Hepatocyte (in vitro differentiated cells): ENCODE measurements around the gene GPR156. TPM values are rescaled to one million over a fixed set of nuclear protein-coding genes. Genes with fewer than 3 reads are reported as not detected.

Experiments used
- DNase-seq: peaks from one replicate; pipeline ENCODE4 v3.0.0-alpha.2; 2016; ENCODE audit warnings: low spot score
- H2AFZ ChIP-seq: fragments of 200-600 bp; sonication (generic); 2 replicates; pipeline ENCODE4 v1.6.0; 2016; ENCODE audit warnings: antibody characterized with exemption, mild to moderate bottlenecking
- H3K27ac ChIP-seq: fragments of 200-600 bp; sonication (generic); 2 replicates; pipeline ENCODE4 v1.5.1; 2016; ENCODE audit warnings: mild to moderate bottlenecking
- H3K27me3 ChIP-seq: fragments of 200-600 bp; sonication (generic); 2 replicates; pipeline ENCODE4 v1.6.1; 2016
- H3K36me3 ChIP-seq: fragments of 200-600 bp; sonication (generic); replicated peaks from 2 replicates; pipeline ENCODE4 v1.5.1; 2016; ENCODE audit warnings: low read depth; ENCODE audit not compliant: insufficient read depth
- H3K4me1 ChIP-seq: fragments of 200-600 bp; sonication (generic); 2 replicates; pipeline ENCODE4 v1.5.1; 2016; ENCODE audit warnings: mild to moderate bottlenecking, moderate library complexity; ENCODE audit not compliant: insufficient read depth
- H3K4me2 ChIP-seq: fragments of 200-600 bp; sonication (generic); 2 replicates; pipeline ENCODE4 v1.6.0; 2016
- H3K4me3 ChIP-seq: fragments of 200-600 bp; sonication (generic); 2 replicates; pipeline ENCODE4 v1.5.1; 2016; ENCODE audit warnings: mild to moderate bottlenecking
- H3K79me2 ChIP-seq: fragments of 200-600 bp; sonication (generic); 2 replicates; pipeline ENCODE4 v1.6.0; 2017; ENCODE audit warnings: mild to moderate bottlenecking
- H3K9me2 ChIP-seq: fragments of 200-600 bp; sonication (generic); replicated peaks from 2 replicates; pipeline ENCODE4 v1.6.0; 2017; ENCODE audit warnings: mild to moderate bottlenecking; ENCODE audit not compliant: insufficient read depth
- H3K9me3 ChIP-seq: fragments of 200-600 bp; sonication (generic); 2 replicates; pipeline ENCODE4 v1.5.1; 2016; ENCODE audit warnings: low read depth, mild to moderate bottlenecking
- H4K20me1 ChIP-seq: fragments of 200-600 bp; sonication (generic); 2 replicates; pipeline ENCODE4 v1.6.0; 2016; ENCODE audit warnings: mild to moderate bottlenecking; ENCODE audit not compliant: insufficient read depth, poor library complexity, severe bottlenecking
- EZH2 ChIP-seq: fragments of 200-600 bp; sonication (generic); IDR thresholded peaks from 2 replicates; pipeline ENCODE4 v1.6.1; 2016; ENCODE audit warnings: antibody characterized with exemption, mild to moderate bottlenecking, borderline replicate concordance
- EZH2phosphoT487 ChIP-seq: fragments of 200-600 bp; sonication (generic); IDR thresholded peaks from one replicate; pipeline ENCODE4 v1.6.1; 2018; ENCODE audit warnings: antibody characterized with exemption, mild to moderate bottlenecking, low read depth, moderate library complexity; ENCODE audit not compliant: unreplicated experiment, severe bottlenecking
- WGBS: methylation state at CpG from one replicate; pipeline ENCODE4 v1.1.6; 2016; ENCODE audit warnings: low lambda C conversion rate; ENCODE audit errors: missing lambda C conversion rate; 5-methylcytosine and 5-hydroxymethylcytosine counted together
- polyA plus RNA-seq: library from polyadenylated mRNA; unstranded; fragments of >200 nt; fragmentation: Nextera tagmentation; extraction: Ambion mirVana; gene quantifications from 2 replicates; pipeline ENCODE4 v1.2.1, GENCODE V29; 2016
- total RNA-seq: library from RNA; depleted of rRNA; stranded (reverse); fragments of >200 nt; gene quantifications from 2 replicates; pipeline ENCODE4 v1.2.3, GENCODE V29; 2014
- TF ChIP-seq, protein P1 (sequence below): fragments of 200-600 bp; sonication (generic); IDR thresholded peaks from 2 replicates; pipeline ENCODE4 v1.5.1; 2016; ENCODE audit warnings: antibody characterized with exemption, mild to moderate bottlenecking; ENCODE audit not compliant: poor library complexity

Gene GPR156
- total and polyA plus RNA-seq, 2 experiments from 2014 or later: 0.27 to 0.80 TPM

DNA sequence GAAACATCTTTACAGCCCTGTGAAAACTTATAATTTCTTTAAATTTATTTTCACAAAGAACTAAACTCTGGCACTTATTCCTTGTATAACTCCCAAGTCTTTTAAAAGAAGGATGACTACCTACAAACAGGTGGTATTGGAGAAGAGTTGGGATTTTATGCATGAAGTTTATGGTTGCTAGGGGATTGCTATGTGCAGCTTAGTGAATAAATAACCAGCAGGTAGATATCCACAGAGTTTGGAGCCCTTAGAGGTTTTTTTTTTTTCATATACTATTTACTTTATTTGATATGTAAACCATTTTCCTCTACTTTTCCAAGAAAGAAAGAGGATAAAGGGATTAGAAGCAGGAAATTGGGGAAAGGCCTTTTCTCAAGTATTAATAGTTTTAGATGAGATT, 91.5 kb downstream of the GPR156 start:
- Histone ChIP-seq H3K4me1 (no peaks in the 10 kb centered on the region), H3K4me3 (no peak overlapping the region), H2AFZ (no peak overlapping the region), H3K9me3 (no peaks in the 10 kb centered on the region), H3K27ac (no peak overlapping the region), H3K79me2 (no peaks in the 10 kb centered on the region), H3K4me2 (no peak overlapping the region), H3K36me3 (no peaks in the 10 kb centered on the region), H4K20me1 (no peaks in the 10 kb centered on the region), H3K27me3 (no peaks in the 10 kb centered on the region), H3K9me2 (no peaks in the 10 kb centered on the region)
- no peak for DNase-seq
- no peak for TF ChIP-seq EZH2
- no peak for TF ChIP-seq EZH2phosphoT487
- TF ChIP-seq, protein P1, sequence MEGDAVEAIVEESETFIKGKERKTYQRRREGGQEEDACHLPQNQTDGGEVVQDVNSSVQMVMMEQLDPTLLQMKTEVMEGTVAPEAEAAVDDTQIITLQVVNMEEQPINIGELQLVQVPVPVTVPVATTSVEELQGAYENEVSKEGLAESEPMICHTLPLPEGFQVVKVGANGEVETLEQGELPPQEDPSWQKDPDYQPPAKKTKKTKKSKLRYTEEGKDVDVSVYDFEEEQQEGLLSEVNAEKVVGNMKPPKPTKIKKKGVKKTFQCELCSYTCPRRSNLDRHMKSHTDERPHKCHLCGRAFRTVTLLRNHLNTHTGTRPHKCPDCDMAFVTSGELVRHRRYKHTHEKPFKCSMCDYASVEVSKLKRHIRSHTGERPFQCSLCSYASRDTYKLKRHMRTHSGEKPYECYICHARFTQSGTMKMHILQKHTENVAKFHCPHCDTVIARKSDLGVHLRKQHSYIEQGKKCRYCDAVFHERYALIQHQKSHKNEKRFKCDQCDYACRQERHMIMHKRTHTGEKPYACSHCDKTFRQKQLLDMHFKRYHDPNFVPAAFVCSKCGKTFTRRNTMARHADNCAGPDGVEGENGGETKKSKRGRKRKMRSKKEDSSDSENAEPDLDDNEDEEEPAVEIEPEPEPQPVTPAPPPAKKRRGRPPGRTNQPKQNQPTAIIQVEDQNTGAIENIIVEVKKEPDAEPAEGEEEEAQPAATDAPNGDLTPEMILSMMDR: no peak

DNA sequence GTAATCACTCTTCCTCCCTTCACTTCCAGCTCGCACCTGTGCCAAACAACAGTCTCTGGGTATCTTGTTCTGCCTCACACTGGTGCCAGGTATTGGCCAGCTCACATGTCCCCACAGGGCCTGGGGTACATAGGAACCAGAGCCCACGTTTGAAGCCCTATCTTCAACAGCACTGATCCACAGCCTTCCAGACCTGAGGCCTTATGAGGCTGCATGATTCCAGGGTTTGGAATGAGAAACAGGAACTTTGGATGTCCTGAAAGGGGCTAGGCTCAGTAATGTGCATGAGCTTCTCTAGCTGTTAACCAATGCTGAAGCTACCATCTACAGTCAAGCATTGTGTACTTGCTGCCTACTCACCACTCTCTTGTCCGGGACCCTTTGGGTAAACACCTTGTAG, 92.4 kb downstream of the GPR156 start:
- no peaks in the 10 kb centered on the region for H3K27me3 ChIP-seq
- H3K36me3 ChIP-seq: no peaks in the 10 kb centered on the region
- H3K27ac ChIP-seq: no peak overlapping the region

DNA sequence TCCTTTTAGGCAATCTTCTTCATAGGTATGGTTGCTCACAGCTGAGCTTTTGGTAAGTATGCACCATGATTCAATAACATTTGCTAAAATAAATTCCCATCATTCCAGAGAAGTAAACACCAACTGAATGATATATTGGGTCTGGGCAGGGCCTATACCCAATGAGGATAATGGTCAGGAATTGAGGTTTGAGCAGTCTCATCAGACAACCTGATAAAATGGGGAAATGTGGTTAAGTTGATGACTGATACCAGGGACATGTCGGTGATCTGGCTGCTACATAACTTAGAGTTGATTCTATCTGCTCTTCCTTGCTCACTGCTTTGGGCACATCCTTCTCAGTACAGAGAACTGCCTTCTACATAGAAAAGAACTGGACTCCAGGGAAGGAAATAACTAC, 92.9 kb downstream of the GPR156 start:
- H3K4me2 ChIP-seq: no peak overlapping the region
- no peaks in the 10 kb centered on the region for H3K79me2 ChIP-seq
- no peaks in the 10 kb centered on the region for H3K4me1 ChIP-seq
- H2AFZ ChIP-seq: no peak overlapping the region
- TF ChIP-seq, protein P1: no peak
- no peak for TF ChIP-seq EZH2
- TF ChIP-seq EZH2phosphoT487: no peak
- H3K9me3 ChIP-seq: no peaks in the 10 kb centered on the region
- DNase-seq: no peak
- H3K36me3 ChIP-seq: no peaks in the 10 kb centered on the region
- H3K27me3 ChIP-seq: no peaks in the 10 kb centered on the region
- no peaks in the 10 kb centered on the region for H3K9me2 ChIP-seq
- 96% methylated on average over 1 of the region's 1 CpG for WGBS
- H4K20me1 ChIP-seq: no peaks in the 10 kb centered on the region
- no peak overlapping the region for H3K27ac ChIP-seq
- no peak overlapping the region for H3K4me3 ChIP-seq

More for the DNA sequence above, 92.4 kb downstream of the GPR156 start:
- TF ChIP-seq EZH2phosphoT487: no peak
- TF ChIP-seq, protein P1: no peak
- no peak for TF ChIP-seq EZH2
- H3K4me2 ChIP-seq: no peak overlapping the region
- no peak overlapping the region for H2AFZ ChIP-seq
- no peak for DNase-seq
- no peaks in the 10 kb centered on the region for H3K79me2 ChIP-seq
- H3K9me2 ChIP-seq: no peaks in the 10 kb centered on the region
- H3K9me3 ChIP-seq: no peaks in the 10 kb centered on the region
- no peak overlapping the region for H3K4me3 ChIP-seq
- H3K4me1 ChIP-seq: no peaks in the 10 kb centered on the region
- no peaks in the 10 kb centered on the region for H4K20me1 ChIP-seq
- 82% methylated on average over 3 of the region's 3 CpGs for WGBS
